Esophagus muscularis mucosa (tissue), 4 donors: ENCODE data around the gene PLXNB1. TPM values are rescaled to one million over a fixed set of nuclear protein-coding genes. Genes with fewer than 3 reads are reported as not detected.

Experiments used
- DNase-seq: peaks from one replicate; pipeline ENCODE4 v3.0.0-alpha.2; 2017; ENCODE audit errors: extremely low spot score
- H3K27ac ChIP-seq, 4 donors: fragments of 200-600 bp; sonication (generic); replicated peaks in 1 of 4; 1 replicate in 3 of 4; 2 replicates in 1 of 4; pipeline ENCODE4 v1.5.1; 2016 to 2019; ENCODE audit warnings: mild to moderate bottlenecking in 1 of 4
- H3K27me3 ChIP-seq, 4 donors: fragments of 200-600 bp; sonication (generic); one replicate each; pipeline versions ENCODE4 v1.5.1 to v1.6.0; 2016 to 2019
- H3K36me3 ChIP-seq, 4 donors: fragments of 200-600 bp; sonication (generic); one replicate each; pipeline ENCODE4 v1.5.1; 2016 to 2019
- H3K4me1 ChIP-seq, 4 donors: fragments of 200-600 bp; sonication (generic); one replicate each; pipeline ENCODE4 v1.5.1; 2016 to 2019
- H3K4me3 ChIP-seq, 4 donors: fragments of 200-600 bp; sonication (generic); 1 replicate in 2 of 4; 2 replicates in 2 of 4; pipeline ENCODE4 v1.5.1; 2016 to 2019; ENCODE audit warnings: mild to moderate bottlenecking in 4 of 4, moderate library complexity in 1 of 4
- H3K9me3 ChIP-seq, 4 donors: fragments of 200-600 bp; sonication (generic); 1 replicate in 3 of 4; 2 replicates in 1 of 4; pipeline ENCODE4 v1.5.1; 2016 to 2019
- EP300 ChIP-seq: sonication (generic); formaldehyde crosslinking; IDR thresholded peaks from one replicate; pipeline ENCODE4 v1.6.1; 2017; ENCODE audit warnings: antibody characterized with exemption
- POLR2A ChIP-seq: fragments of 450-650 bp; IDR thresholded peaks from one replicate; pipeline ENCODE4 v1.6.1; 2017; ENCODE audit warnings: antibody characterized with exemption, moderate library complexity, mild to moderate bottlenecking, low read depth
- POLR2AphosphoS5 ChIP-seq, 2 donors: sonication (generic); formaldehyde crosslinking; IDR thresholded peaks; one replicate each; pipeline ENCODE4 v1.6.1; 2017; ENCODE audit warnings: antibody characterized with exemption in 2 of 2
- WGBS: methylation state at CpG from one replicate; pipeline ENCODE4 v1.1.5; 2018; 5-methylcytosine and 5-hydroxymethylcytosine counted together
- intact Hi-C: fragments of 100-400 bp; cut with DNase I; formaldehyde crosslinking; loops from one replicate; pipeline ENCODE4 v1.15.1; 2023
- total RNA-seq, 4 donors: library from RNA; depleted of rRNA; stranded (reverse); fragments of >200 nt; gene quantifications; one replicate each; pipeline versions ENCODE4 v1.1.0 to v1.2.1, GENCODE V29; 2016
- TF ChIP-seq, protein P1 (sequence below), 3 experiments: fragments of 200-600 bp in 2 of 3; fragments of 450-650 bp in 1 of 3; sonication (generic) in 2 of 3; IDR thresholded peaks; one replicate each; pipeline ENCODE4 v1.5.1; 2017 to 2019; ENCODE audit warnings: antibody characterized with exemption in 3 of 3, mild to moderate bottlenecking in 2 of 3, moderate library complexity in 1 of 3

PLXNB1 gene
- total RNA-seq, 4 donors from 2014 or later = 120 to 200 (median 152) TPM

DNA sequence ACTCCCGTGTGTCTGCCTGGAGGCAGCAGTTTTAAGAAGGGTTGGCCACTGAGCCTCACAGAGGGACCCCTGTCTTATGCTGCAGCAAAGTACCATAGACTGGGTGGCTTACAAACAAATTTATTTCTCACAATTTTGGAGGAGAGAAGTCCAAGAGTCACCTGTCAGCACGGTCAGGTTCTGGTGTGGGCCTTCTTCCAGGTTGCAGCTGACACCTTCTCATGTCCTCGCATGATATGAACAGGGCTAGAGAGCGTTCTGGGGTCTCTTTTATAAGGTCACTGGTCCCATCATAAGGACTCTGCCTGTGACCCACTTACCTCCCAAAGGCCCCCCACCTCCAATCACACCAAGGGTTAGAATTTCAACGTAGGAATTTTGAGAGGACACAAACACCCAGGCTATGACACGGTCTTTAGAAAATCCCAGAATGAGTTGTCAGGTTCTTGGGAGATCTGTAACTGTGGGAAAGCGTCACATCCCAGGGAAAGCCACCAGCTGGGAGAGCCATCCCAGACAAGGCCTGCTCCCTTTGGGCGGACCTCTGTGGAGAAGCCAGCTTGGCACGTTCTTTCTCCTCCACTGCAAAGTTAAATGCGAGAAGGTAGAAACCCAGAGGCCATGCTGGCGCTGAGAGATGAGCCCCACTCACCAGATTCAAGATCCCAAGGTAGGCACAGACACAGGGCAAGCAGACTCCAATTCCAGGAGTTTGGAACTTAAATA is 58.1 kb downstream of the PLXNB1 start, which contains the start of gene FBXW12:
Gene FBXW12, plus strand, starts transcription at position 569 of the 726 bp plus-strand sequence. CDS start 549 bp downstream, outside the sequence.
- Histone ChIP-seq H3K9me3 (no peaks in the 10 kb centered on the region), H3K27me3 (no peaks in the 10 kb centered on the region), H3K36me3 (no peaks in the 10 kb centered on the region), H3K4me1 (no peaks in the 10 kb centered on the region), H3K4me3 (no peak within 1 kb of the TSS), H3K27ac (no peak within 1 kb of the TSS)
- WGBS = 83% methylated on average over 10 of the region's 11 CpGs
- TF ChIP-seq POLR2A (no peak), POLR2AphosphoS5 (IDR thresholded peaks at IDR 0.05) (no peak), EP300 (no peak)
- TF ChIP-seq, protein P1, sequence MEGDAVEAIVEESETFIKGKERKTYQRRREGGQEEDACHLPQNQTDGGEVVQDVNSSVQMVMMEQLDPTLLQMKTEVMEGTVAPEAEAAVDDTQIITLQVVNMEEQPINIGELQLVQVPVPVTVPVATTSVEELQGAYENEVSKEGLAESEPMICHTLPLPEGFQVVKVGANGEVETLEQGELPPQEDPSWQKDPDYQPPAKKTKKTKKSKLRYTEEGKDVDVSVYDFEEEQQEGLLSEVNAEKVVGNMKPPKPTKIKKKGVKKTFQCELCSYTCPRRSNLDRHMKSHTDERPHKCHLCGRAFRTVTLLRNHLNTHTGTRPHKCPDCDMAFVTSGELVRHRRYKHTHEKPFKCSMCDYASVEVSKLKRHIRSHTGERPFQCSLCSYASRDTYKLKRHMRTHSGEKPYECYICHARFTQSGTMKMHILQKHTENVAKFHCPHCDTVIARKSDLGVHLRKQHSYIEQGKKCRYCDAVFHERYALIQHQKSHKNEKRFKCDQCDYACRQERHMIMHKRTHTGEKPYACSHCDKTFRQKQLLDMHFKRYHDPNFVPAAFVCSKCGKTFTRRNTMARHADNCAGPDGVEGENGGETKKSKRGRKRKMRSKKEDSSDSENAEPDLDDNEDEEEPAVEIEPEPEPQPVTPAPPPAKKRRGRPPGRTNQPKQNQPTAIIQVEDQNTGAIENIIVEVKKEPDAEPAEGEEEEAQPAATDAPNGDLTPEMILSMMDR (IDR thresholded peaks at IDR 0.05) = no peak
- DNase-seq = no peak
- intact Hi-C loops = no loop called here

DNA sequence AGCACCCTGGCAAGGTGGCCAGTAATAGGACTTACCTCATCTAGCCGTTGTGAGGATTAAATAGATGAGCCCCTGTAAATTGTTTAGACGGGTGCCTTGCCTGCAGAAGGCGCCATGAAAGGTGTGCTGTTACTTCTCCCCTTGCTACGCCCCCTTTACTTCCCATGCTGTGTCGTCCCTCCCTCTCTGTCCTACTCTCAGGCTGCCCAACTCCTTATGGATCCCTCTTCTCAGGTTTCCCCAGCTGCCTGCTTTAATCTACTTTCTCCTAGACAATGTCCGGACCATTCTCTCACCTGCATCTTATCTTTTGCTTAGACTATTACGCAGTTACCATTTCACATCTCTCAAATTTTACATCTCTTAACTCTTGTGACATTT is 59.6 kb downstream of the PLXNB1 start:
- Histone ChIP-seq H3K9me3 (no peaks in the 10 kb centered on the region), H3K27ac (no peak overlapping the region), H3K4me3 (no peak overlapping the region), H3K36me3 (no peaks in the 10 kb centered on the region), H3K4me1 (no peaks in the 10 kb centered on the region), H3K27me3 (no peaks in the 10 kb centered on the region)
- intact Hi-C loops = no loop called here
- WGBS = 68% methylated on average over 7 of the region's 7 CpGs
- DNase-seq = no peak
- TF ChIP-seq EP300 (no peak), POLR2AphosphoS5 (IDR thresholded peaks at IDR 0.05) (no peak), POLR2A (no peak)
- TF ChIP-seq, protein P1 (IDR thresholded peaks at IDR 0.05) = no peak

DNA sequence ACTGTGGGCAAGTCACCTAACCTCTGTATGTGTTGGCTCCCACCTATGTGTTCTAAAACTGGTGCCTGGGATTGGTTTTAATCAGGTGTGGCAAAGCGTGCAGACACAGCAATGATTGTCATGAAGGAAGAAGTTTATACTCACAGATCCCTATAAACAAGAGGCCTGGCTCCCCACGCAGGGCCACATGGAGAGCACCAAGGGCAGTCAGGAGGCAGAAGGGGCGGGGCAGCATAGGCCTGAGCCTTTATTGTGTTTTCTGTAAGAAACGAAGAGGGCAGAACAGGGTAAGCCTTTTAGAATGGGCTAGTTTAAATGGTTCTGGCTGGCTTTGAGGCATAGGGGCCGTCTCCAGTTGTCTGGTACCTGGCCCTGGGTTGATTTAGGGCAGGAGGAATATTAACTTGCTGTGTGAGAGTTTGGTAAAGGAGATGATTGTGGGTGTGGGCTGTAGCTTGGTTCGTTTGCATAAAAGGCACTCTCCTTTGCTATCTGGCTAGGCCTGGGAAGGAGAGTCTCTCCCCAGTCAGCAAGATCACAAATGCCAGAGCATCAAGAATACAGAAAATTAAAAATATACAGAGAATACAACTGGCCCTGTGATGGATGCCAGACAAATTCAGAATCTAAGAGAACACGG is 60.1 kb downstream of the PLXNB1 start:
- intact Hi-C loops = no loop called here
- Histone ChIP-seq H3K27me3 (no peaks in the 10 kb centered on the region), H3K9me3 (no peaks in the 10 kb centered on the region), H3K4me1 (no peaks in the 10 kb centered on the region), H3K4me3 (no peak overlapping the region), H3K27ac (no peak overlapping the region), H3K36me3 (no peaks in the 10 kb centered on the region)
- WGBS = 68% methylated on average over 7 of the region's 7 CpGs
- TF ChIP-seq POLR2AphosphoS5 (IDR thresholded peaks at IDR 0.05) (no peak), EP300 (no peak), POLR2A (no peak)
- TF ChIP-seq, protein P1 (IDR thresholded peaks at IDR 0.05) = no peak
- DNase-seq = no peak

DNA sequence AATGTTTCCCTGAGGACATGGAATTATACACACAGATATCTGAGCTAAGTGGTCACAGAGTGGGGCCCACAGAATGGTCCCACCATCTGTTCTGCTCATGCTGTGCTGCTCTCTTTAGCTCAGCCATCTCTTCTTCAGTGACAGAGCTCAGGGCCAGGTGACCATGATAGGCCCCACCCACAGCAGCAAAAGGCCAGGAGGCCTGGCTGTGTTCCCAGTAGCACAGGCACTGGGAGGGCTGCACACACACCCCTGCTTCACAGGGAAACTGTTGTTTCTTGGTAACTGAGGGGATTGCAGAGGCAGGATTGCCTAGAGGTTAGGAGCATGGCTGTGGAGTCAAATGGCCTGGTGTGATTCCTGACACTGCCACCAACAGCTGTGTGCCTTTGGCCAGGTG is 62.7 kb downstream of the PLXNB1 start:
- H3K27ac ChIP-seq = no peak overlapping the region
- no peaks in the 10 kb centered on the region for H3K36me3 ChIP-seq
- no peaks in the 10 kb centered on the region for H3K27me3 ChIP-seq
- peaks cover 0 to 1% (median 0%) of the 10 kb centered on the region in 4 donors for H3K9me3 ChIP-seq
- no peak for TF ChIP-seq EP300
- intact Hi-C loops = no loop called here
- no peak for DNase-seq
- H3K4me1 ChIP-seq = no peaks in the 10 kb centered on the region
- H3K4me3 ChIP-seq = no peak overlapping the region

DNA sequence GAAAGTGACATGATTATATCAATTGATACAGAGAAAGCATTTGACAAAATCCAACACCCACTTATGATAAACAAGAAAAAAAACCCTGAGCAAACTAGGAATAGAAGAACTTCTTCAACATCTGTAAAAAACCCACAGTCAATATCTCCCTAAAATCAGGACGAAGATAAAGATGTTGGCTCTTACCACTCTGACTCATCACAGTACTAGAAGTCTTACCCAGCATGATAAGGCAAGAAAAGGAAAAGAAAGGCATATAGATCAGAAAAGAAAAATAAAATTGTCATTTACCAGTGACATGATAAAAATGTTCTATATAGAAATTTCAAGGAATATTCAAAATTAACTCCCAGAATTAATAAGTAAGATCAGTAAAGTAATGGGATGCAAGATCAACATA is 65.0 kb downstream of the PLXNB1 start:
- Histone ChIP-seq H3K36me3 (no peaks in the 10 kb centered on the region), H3K9me3 (peaks cover 0 to 5% (median 0%) of the 10 kb centered on the region in 4 donors), H3K27ac (no peak overlapping the region), H3K27me3 (no peaks in the 10 kb centered on the region), H3K4me1 (no peaks in the 10 kb centered on the region), H3K4me3 (no peak overlapping the region)
- TF ChIP-seq POLR2A (no peak), EP300 (no peak), POLR2AphosphoS5 (IDR thresholded peaks at IDR 0.05) (no peak)
- TF ChIP-seq, protein P1 (IDR thresholded peaks at IDR 0.05) = no peak
- DNase-seq = no peak
- intact Hi-C loops = no loop called here
- WGBS = 74% methylated on average over 1 of the region's 1 CpG
